Astrocyte (in vitro differentiated cells and primary cell): ENCODE measurements around the gene GABBR1. TPM values are rescaled to one million over a fixed set of nuclear protein-coding genes. Genes with fewer than 3 reads are reported as not detected.
A peak's percentile ranks its signal among the peaks of the same experiment; 100 is the strongest.

Source experiments
- DNase-seq: peaks from one replicate; pipeline ENCODE4 v3.0.0-alpha.2; 2010; ENCODE audit warnings: low read depth
- FAIRE-seq: peaks from 2 replicates; lab custom pipeline; 2011; peaks lifted over from hg19 to GRCh38; lab: Jason Lieb, UNC
- H2AFZ ChIP-seq: 2 replicates; pipeline ENCODE4 v1.6.0; 2012; ENCODE audit warnings: low read depth, low read length, inconsistent platforms
- H3K27ac ChIP-seq: 2 replicates; pipeline ENCODE4 v1.5.1; 2011; ENCODE audit warnings: low read depth, low read length, inconsistent platforms
- H3K27me3 ChIP-seq: 2 replicates; pipeline ENCODE4 v1.6.0; 2011; ENCODE audit warnings: low read length, inconsistent platforms; ENCODE audit not compliant: insufficient read depth
- H3K36me3 ChIP-seq: 2 replicates; pipeline ENCODE4 v1.5.1; 2011; ENCODE audit warnings: low read length, inconsistent platforms; ENCODE audit not compliant: insufficient read depth
- H3K4me1 ChIP-seq: 2 replicates; pipeline ENCODE4 v1.5.1; 2011; ENCODE audit warnings: low read length, inconsistent platforms; ENCODE audit not compliant: insufficient read depth
- H3K4me2 ChIP-seq: 2 replicates; pipeline ENCODE4 v1.6.0; 2012; ENCODE audit warnings: low read length, inconsistent platforms
- H3K4me3 ChIP-seq: 2 replicates; pipeline ENCODE4 v1.5.1; 2011; ENCODE audit warnings: low read depth, mild to moderate bottlenecking, low read length, inconsistent platforms; ENCODE audit not compliant: insufficient read depth
- H3K79me2 ChIP-seq: 2 replicates; pipeline ENCODE4 v1.6.0; 2012; ENCODE audit warnings: mild to moderate bottlenecking, low read length, inconsistent platforms; ENCODE audit not compliant: insufficient read depth
- H3K9ac ChIP-seq: 2 replicates; pipeline ENCODE4 v1.6.0; 2012; ENCODE audit warnings: mild to moderate bottlenecking, low read length, inconsistent platforms
- H3K9me3 ChIP-seq: 2 replicates; pipeline ENCODE4 v1.5.1; 2012; ENCODE audit warnings: low read depth, mild to moderate bottlenecking, low read length, inconsistent platforms; ENCODE audit not compliant: insufficient read depth
- H4K20me1 ChIP-seq: 2 replicates; pipeline ENCODE4 v1.6.0; 2012; ENCODE audit warnings: low read length, inconsistent platforms; ENCODE audit not compliant: insufficient read depth
- H3K27ac Mint-ChIP-seq: one replicate; pipeline ENCODE4 v1.8.0; 2021; ENCODE audit warnings: mild to moderate bottlenecking, mixed read lengths; ENCODE audit not compliant: unreplicated experiment
- H3K27me3 Mint-ChIP-seq: one replicate; pipeline ENCODE4 v1.8.0; 2021; ENCODE audit warnings: low read depth, mixed read lengths; ENCODE audit not compliant: unreplicated experiment
- H3K36me3 Mint-ChIP-seq: one replicate; pipeline ENCODE4 v1.8.0; 2021; ENCODE audit warnings: low read depth, mixed read lengths; ENCODE audit not compliant: unreplicated experiment
- H3K4me1 Mint-ChIP-seq: one replicate; pipeline ENCODE4 v1.8.0; 2021; ENCODE audit warnings: low read depth, mixed read lengths; ENCODE audit not compliant: unreplicated experiment
- H3K4me3 Mint-ChIP-seq: one replicate; pipeline ENCODE4 v1.8.0; 2021; ENCODE audit warnings: mild to moderate bottlenecking, moderate library complexity, mixed read lengths; ENCODE audit not compliant: unreplicated experiment
- H3K9me3 Mint-ChIP-seq: one replicate; pipeline ENCODE4 v1.8.0; 2021; ENCODE audit warnings: mild to moderate bottlenecking, mixed read lengths; ENCODE audit not compliant: unreplicated experiment
- EZH2 ChIP-seq: IDR thresholded peaks from 2 replicates; pipeline ENCODE4 v1.6.1; 2012; ENCODE audit warnings: mild to moderate bottlenecking, low read length, inconsistent platforms; ENCODE audit not compliant: insufficient read depth
- total RNA-seq: library from RNA; stranded (reverse); gene quantifications from 2 replicates; pipeline ENCODE4 v1.2.1, GENCODE V29; 2021
- TF ChIP-seq, protein P1 (sequence below): IDR thresholded peaks from 2 replicates; pipeline ENCODE4 v1.5.1; 2011; ENCODE audit warnings: low read depth, mild to moderate bottlenecking, inconsistent platforms, low read length, moderate library complexity; ENCODE audit not compliant: insufficient read depth

GABBR1 gene
- total RNA-seq, 1 donor from 2014 or later: 66.3 TPM

DNA sequence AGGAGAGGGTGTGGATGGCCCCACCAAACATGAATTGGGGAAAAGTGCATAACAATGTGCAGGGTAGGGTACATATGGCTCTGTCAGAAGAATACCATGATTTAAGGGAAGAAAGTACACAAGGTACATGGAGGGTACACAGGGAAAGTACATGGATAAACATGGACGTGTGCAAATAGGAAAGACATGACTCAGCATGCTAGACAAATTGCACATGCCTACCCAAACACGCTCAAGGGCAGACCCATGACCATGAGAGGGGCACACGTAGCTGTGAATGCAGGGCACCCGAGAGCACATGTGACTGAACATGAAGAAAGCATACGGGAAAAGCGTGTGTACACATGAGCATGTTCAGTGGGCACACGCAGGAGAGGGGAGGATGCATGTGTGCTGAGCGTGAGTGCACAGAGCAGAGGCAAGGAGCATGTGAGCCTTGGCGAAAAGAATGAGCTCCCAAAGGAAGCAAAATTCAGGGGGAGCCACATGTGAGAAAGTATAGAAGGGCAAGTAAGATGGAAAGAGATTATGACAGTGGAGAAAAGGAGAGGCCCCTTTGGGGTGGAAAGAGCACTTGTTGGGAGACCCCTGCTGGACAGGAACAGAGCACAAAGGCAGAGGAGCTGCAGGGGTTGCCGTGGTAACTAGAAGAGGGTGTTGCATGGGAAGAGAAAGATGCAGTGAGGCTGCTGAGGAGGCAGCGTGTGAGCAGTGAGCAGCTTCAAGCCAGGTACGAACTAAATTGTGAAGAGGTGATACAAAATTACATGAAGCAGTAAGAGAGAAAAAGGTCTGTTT lies 30.2 kb downstream of the GABBR1 start:
- no peak for TF ChIP-seq EZH2
- TF ChIP-seq, protein P1, sequence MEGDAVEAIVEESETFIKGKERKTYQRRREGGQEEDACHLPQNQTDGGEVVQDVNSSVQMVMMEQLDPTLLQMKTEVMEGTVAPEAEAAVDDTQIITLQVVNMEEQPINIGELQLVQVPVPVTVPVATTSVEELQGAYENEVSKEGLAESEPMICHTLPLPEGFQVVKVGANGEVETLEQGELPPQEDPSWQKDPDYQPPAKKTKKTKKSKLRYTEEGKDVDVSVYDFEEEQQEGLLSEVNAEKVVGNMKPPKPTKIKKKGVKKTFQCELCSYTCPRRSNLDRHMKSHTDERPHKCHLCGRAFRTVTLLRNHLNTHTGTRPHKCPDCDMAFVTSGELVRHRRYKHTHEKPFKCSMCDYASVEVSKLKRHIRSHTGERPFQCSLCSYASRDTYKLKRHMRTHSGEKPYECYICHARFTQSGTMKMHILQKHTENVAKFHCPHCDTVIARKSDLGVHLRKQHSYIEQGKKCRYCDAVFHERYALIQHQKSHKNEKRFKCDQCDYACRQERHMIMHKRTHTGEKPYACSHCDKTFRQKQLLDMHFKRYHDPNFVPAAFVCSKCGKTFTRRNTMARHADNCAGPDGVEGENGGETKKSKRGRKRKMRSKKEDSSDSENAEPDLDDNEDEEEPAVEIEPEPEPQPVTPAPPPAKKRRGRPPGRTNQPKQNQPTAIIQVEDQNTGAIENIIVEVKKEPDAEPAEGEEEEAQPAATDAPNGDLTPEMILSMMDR: peak; percentile 23
- Mint-ChIP-seq H3K27ac (no peak overlapping the region), H3K4me1 (peaks cover 2% of the 10 kb centered on the region), H3K27me3 (no peaks in the 10 kb centered on the region), H3K9me3 (no peaks in the 10 kb centered on the region), H3K4me3 (no peak overlapping the region), H3K36me3 (peaks cover 41% of the 10 kb centered on the region)
- Histone ChIP-seq H3K36me3 (peaks cover 36% of the 10 kb centered on the region), H3K4me2 (no peak overlapping the region), H3K79me2 (no peaks in the 10 kb centered on the region), H3K4me1 (no peaks in the 10 kb centered on the region), H3K27ac (no peak overlapping the region), H3K4me3 (no peak overlapping the region), H3K9ac (no peak overlapping the region), H3K27me3 (no peaks in the 10 kb centered on the region), H3K9me3 (no peaks in the 10 kb centered on the region), H2AFZ (no peak overlapping the region), H4K20me1 (peaks cover 5% of the 10 kb centered on the region)
- DNase-seq (peak; percentile 6), FAIRE-seq (no peak)

DNA sequence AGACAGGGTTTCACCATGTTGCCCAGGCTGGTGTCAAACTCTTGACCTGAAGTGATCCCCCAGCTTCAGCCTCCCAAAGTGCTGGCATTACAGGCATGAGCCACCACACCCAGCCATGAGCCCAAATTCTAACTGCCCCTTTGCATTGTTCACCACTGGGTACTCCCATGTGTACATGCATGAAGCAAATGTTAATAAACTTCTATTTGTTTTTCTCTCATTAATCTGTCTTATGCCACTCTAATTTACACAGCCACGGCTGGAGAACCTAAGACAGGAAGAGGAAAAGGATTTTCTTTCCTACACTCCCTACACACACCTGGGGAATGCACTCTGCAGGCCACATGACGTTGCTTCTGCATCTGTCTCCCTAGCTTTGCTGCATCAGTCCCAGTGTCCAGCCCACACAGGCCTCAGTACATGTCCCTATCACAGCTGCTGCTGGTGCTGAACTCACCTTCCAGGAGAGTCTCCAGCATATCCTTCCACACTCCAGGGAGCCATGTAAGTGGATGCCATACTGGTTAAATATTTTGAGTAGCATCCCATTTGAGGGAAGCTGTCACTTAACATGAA lies 34.7 kb downstream of the GABBR1 start:
- H4K20me1 ChIP-seq: peaks cover 5% of the 10 kb centered on the region
- Mint-ChIP-seq H3K9me3 (no peaks in the 10 kb centered on the region), H3K27ac (no peak overlapping the region), H3K36me3 (peaks cover 9% of the 10 kb centered on the region), H3K4me1 (peaks cover 3% of the 10 kb centered on the region), H3K27me3 (no peaks in the 10 kb centered on the region), H3K4me3 (no peak overlapping the region)
- FAIRE-seq: no peak
- H2AFZ ChIP-seq: no peak overlapping the region
- DNase-seq: no peak
- H3K36me3 ChIP-seq: peaks cover 17% of the 10 kb centered on the region
- H3K4me3 ChIP-seq: no peak overlapping the region
- no peak overlapping the region for H3K9ac ChIP-seq
- H3K27ac ChIP-seq: no peak overlapping the region
- H3K4me1 ChIP-seq: no peaks in the 10 kb centered on the region
- H3K4me2 ChIP-seq: no peak overlapping the region
- H3K79me2 ChIP-seq: no peaks in the 10 kb centered on the region
- TF ChIP-seq, protein P1: no peak
- no peak for TF ChIP-seq EZH2
- H3K9me3 ChIP-seq: no peaks in the 10 kb centered on the region
- no peaks in the 10 kb centered on the region for H3K27me3 ChIP-seq

DNA sequence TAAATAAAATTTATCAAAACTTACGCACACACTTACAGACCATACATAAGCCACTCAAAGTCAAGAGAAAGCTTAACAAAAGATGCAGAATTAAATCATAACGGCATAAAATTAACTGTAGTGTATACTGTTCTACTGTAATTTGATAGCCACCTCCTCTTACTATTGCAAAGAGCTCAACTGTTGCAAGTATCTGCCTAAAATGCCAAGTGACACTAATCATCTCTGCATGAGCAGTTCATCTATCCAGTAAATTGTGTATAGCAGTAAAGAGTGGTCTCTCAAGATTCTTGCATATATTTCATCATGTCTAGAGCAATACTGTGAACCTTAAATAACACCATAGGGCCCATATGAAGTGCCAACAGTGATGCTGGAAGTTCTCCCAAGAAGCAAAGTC lies 35.8 kb downstream of the GABBR1 start:
- H3K9me3 Mint-ChIP-seq: no peaks in the 10 kb centered on the region
- Histone ChIP-seq H3K9ac (no peak overlapping the region), H3K27me3 (no peaks in the 10 kb centered on the region)

More for the DNA sequence above, 35.8 kb downstream of the GABBR1 start:
- Histone ChIP-seq H3K9me3 (no peaks in the 10 kb centered on the region), H3K4me2 (no peak overlapping the region), H4K20me1 (no peaks in the 10 kb centered on the region), H3K36me3 (peaks cover 7% of the 10 kb centered on the region), H2AFZ (no peak overlapping the region), H3K4me1 (no peaks in the 10 kb centered on the region), H3K27ac (no peak overlapping the region), H3K4me3 (no peak overlapping the region), H3K79me2 (no peaks in the 10 kb centered on the region)
- peaks cover 6% of the 10 kb centered on the region for H3K4me1 Mint-ChIP-seq
- FAIRE-seq (no peak), DNase-seq (no peak)
- H3K36me3 Mint-ChIP-seq: peaks cover 6% of the 10 kb centered on the region
- TF ChIP-seq EZH2: no peak
- TF ChIP-seq, protein P1: no peak
- H3K4me3 Mint-ChIP-seq: no peak overlapping the region
- H3K27me3 Mint-ChIP-seq: no peaks in the 10 kb centered on the region
- H3K27ac Mint-ChIP-seq: no peak overlapping the region
